ENCODE measurements around the gene CRACDL. TPM values are rescaled to one million over a fixed set of nuclear protein-coding genes. Genes with fewer than 3 reads are reported as not detected.

Gene CRACDL
- total RNA-seq, 1 donor: 1.6 TPM

GRCh38 chr2:98935111-98935770 lies 784 bp downstream of the CRACDL start:
- Histone ChIP-seq H3K27me3 (ENCODE audit: insufficient read depth, low read length) (peaks cover 45% of the 10 kb centered on the region), H3K4me3 (ENCODE audit: low read length) (no peak overlapping the region), H3K4me1 (ENCODE audit: insufficient read depth, low read length) (peaks cover 9% of the 10 kb centered on the region), H3K9me3 (ENCODE audit: low read depth, low read length) (no peaks in the 10 kb centered on the region)

- H3K27me3 ChIP-seq (ENCODE audit: insufficient read depth, low read length): peaks cover 27% of the 10 kb centered on the region
- H3K4me1 ChIP-seq (ENCODE audit: insufficient read depth, low read length): peaks cover 9% of the 10 kb centered on the region
- H3K4me3 ChIP-seq (ENCODE audit: low read length): no peak overlapping the region
- H3K9me3 ChIP-seq (ENCODE audit: low read depth, low read length): no peaks in the 10 kb centered on the region
Observed at GRCh38 chr2:98932778-98933343, 3.2 kb downstream of the CRACDL start.

DNA sequence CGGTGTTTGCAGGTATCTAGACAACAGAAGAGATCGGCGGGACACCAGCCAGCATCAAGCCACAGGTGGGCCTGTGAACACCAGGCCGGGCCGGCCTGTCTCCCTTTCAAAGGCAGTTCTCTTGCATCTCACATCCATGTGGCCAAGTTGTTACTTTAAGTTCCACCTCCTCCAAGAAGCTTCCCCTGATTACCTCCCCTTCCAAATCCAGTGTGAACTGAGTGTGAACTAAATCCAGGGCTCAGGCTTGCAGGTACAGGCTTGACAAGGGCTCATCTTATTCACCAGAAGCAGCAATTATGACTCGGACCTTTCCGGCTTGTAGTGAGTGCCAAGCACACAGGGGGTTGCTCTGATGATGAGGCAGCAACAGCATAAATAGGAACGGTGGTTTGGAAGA lies 3.9 kb downstream of the CRACDL start:
- peaks cover 7% of the 10 kb centered on the region for H3K4me1 ChIP-seq (ENCODE audit: insufficient read depth, low read length)
- no peaks in the 10 kb centered on the region for H3K9me3 ChIP-seq (ENCODE audit: low read depth, low read length)
- H3K27me3 ChIP-seq (ENCODE audit: insufficient read depth, low read length): peaks cover 20% of the 10 kb centered on the region
- no peak overlapping the region for H3K4me3 ChIP-seq (ENCODE audit: low read length)

DNA sequence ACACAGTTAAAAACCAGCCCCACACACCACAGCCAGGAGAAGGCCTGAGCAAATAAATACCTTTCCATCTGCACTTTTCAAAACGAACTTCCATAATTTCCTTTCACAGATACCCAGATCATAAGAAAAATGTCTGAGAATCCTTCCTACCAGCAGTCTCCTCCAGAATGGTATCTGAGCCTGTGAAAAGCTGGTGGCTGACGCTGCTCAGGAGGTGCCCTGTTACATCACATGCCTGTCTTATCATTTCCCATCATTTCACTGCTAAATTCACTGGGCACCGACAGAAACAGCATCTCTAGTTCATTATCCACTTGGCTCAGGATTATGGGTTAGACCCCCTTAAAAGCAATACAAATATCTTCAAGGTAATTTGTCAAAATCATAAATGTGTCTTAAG lies 4.4 kb downstream of the CRACDL start:
- Histone ChIP-seq H3K4me3 (ENCODE audit: low read length) (no peak overlapping the region), H3K4me1 (ENCODE audit: insufficient read depth, low read length) (peaks cover 2% of the 10 kb centered on the region), H3K27me3 (ENCODE audit: insufficient read depth, low read length) (peaks cover 14% of the 10 kb centered on the region), H3K9me3 (ENCODE audit: low read depth, low read length) (no peaks in the 10 kb centered on the region)

DNA sequence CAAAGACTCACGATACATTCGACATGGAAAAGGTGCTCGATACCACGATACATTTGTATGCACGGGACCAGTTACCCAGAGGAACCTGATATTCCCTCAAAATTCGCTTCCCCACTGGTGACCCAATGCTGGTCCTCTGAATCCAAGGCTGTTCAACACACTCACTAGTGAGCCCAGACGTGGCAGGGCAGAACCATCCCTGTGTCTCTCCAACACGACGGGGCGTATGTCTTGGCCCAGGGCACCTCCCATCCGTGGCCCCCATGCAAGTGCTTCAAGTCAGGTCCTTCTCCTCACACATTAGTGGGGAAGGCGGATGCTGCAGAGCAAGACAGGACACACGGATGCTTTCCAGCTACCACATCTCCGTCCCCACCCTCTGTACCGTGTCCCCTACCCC lies 6.1 kb downstream of the CRACDL start:
- Histone ChIP-seq H3K9me3 (ENCODE audit: low read depth, low read length) (no peaks in the 10 kb centered on the region), H3K4me1 (ENCODE audit: insufficient read depth, low read length) (no peaks in the 10 kb centered on the region), H3K4me3 (ENCODE audit: low read length) (no peak overlapping the region), H3K27me3 (ENCODE audit: insufficient read depth, low read length) (peaks cover 6% of the 10 kb centered on the region)

DNA sequence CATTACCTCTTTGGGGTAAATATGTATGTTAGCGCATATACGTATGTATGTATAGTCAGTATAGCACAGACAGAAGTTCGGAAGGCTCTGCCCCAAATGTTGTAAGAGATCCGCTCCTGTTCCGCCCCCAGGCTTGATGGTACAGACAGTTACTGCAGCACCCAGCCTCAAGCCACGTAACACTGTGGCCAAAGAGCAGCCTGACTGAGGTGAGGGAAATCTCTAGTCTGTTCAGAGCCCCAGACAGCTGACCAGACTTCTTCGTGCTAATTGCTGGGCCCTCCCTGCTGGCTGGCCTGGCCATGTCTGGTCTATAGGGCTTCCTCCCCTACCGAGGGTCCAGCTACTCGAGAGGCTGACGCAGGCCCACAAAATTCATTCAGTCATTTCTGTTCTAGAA lies 7.8 kb downstream of the CRACDL start:
- H3K27me3 ChIP-seq (ENCODE audit: insufficient read depth, low read length): no peaks in the 10 kb centered on the region
- H3K9me3 ChIP-seq (ENCODE audit: low read depth, low read length): no peaks in the 10 kb centered on the region
- no peak overlapping the region for H3K4me3 ChIP-seq (ENCODE audit: low read length)
- no peaks in the 10 kb centered on the region for H3K4me1 ChIP-seq (ENCODE audit: insufficient read depth, low read length)

DNA sequence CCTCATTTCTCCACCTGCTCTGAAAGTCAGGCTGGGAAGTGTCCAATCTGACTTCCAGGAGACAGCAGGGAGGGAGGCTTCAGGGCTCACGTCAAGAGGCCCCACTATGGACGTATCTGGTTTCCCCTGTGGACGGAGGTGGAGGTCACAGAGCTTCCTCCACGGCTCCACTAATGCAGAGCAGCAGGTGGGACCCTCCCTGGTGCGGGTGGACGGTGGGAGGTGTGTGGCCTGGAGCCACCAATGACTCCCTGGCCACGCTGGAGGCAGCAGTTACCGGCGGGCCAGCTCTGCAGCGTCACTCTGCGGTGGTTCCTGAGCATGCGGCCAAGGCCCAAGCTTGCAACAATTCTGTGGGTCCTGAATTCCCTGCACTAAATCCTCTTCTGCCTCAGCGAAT lies 9.0 kb downstream of the CRACDL start:
- Histone ChIP-seq H3K9me3 (ENCODE audit: low read depth, low read length) (no peaks in the 10 kb centered on the region), H3K27me3 (ENCODE audit: insufficient read depth, low read length) (no peaks in the 10 kb centered on the region), H3K4me3 (ENCODE audit: low read length) (no peak overlapping the region), H3K4me1 (ENCODE audit: insufficient read depth, low read length) (no peaks in the 10 kb centered on the region)

GRCh38 chr2:98926601-98927000 lies 9.4 kb downstream of the CRACDL start:
- no peaks in the 10 kb centered on the region for H3K4me1 ChIP-seq (ENCODE audit: insufficient read depth, low read length)
- no peak overlapping the region for H3K4me3 ChIP-seq (ENCODE audit: low read length)
- H3K27me3 ChIP-seq (ENCODE audit: insufficient read depth, low read length): no peaks in the 10 kb centered on the region
- no peaks in the 10 kb centered on the region for H3K9me3 ChIP-seq (ENCODE audit: low read depth, low read length)

GRCh38 chr2:98924910-98925309 lies 11.1 kb downstream of the CRACDL start:
- H3K9me3 ChIP-seq (ENCODE audit: low read depth, low read length): no peaks in the 10 kb centered on the region
- no peaks in the 10 kb centered on the region for H3K4me1 ChIP-seq (ENCODE audit: insufficient read depth, low read length)
- H3K27me3 ChIP-seq (ENCODE audit: insufficient read depth, low read length): no peaks in the 10 kb centered on the region
- no peak overlapping the region for H3K4me3 ChIP-seq (ENCODE audit: low read length)

- no peaks in the 10 kb centered on the region for H3K9me3 ChIP-seq (ENCODE audit: low read depth, low read length)
- no peaks in the 10 kb centered on the region for H3K27me3 ChIP-seq (ENCODE audit: insufficient read depth, low read length)
- H3K4me1 ChIP-seq (ENCODE audit: insufficient read depth, low read length): no peaks in the 10 kb centered on the region
- no peak overlapping the region for H3K4me3 ChIP-seq (ENCODE audit: low read length)
Observed at GRCh38 chr2:98924038-98924830, 11.8 kb downstream of the CRACDL start.

GRCh38 chr2:98923244-98923940 lies 12.6 kb downstream of the CRACDL start:
- H3K4me3 ChIP-seq (ENCODE audit: low read length): no peak overlapping the region

GRCh38 chr2:98921062-98921461 lies 15.0 kb downstream of the CRACDL start:
- no peaks in the 10 kb centered on the region for H3K27me3 ChIP-seq (ENCODE audit: insufficient read depth, low read length)
- H3K4me3 ChIP-seq (ENCODE audit: low read length): no peak overlapping the region
- no peaks in the 10 kb centered on the region for H3K9me3 ChIP-seq (ENCODE audit: low read depth, low read length)
- H3K4me1 ChIP-seq (ENCODE audit: insufficient read depth, low read length): no peaks in the 10 kb centered on the region

More at GRCh38 chr2:98923244-98923940, 12.6 kb downstream of the CRACDL start:
- Histone ChIP-seq H3K9me3 (ENCODE audit: low read depth, low read length) (no peaks in the 10 kb centered on the region), H3K27me3 (ENCODE audit: insufficient read depth, low read length) (no peaks in the 10 kb centered on the region), H3K4me1 (ENCODE audit: insufficient read depth, low read length) (no peaks in the 10 kb centered on the region)

- H3K4me1 ChIP-seq (ENCODE audit: insufficient read depth, low read length): no peaks in the 10 kb centered on the region
- H3K4me3 ChIP-seq (ENCODE audit: low read length): no peak overlapping the region
- no peaks in the 10 kb centered on the region for H3K27me3 ChIP-seq (ENCODE audit: insufficient read depth, low read length)
- no peaks in the 10 kb centered on the region for H3K9me3 ChIP-seq (ENCODE audit: low read depth, low read length)
Observed at GRCh38 chr2:98917031-98917471, 19.0 kb downstream of the CRACDL start.

DNA sequence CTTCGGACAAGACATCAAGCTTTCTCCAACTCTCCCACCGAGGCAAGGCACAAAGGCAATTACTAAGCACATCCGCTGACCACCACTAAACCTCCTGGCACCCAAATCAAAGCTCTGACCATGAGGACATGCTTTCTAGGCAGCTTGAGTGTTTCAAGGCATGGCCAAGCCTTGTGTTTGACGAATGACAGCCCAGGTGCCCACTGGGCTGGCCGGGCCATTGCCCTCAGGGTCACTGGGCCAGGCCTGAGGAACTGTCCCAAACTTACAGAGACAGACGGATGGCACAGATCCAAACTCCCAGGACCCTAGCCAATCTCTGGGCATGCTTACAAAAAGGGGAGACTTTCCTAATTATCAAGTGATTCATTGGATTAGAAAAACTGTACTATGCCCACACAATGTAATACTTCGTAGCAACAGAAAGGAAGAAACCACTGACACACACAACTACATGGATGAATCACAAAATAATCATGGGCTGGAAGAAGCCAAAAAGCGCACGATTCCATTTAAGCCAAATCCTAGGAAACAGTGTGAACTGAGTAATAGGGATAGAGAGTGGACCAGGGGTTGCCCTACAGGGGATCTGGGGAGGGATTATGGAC lies 20.2 kb downstream of the CRACDL start:
- Histone ChIP-seq H3K27me3 (ENCODE audit: insufficient read depth, low read length) (no peaks in the 10 kb centered on the region), H3K4me3 (ENCODE audit: low read length) (no peak overlapping the region), H3K9me3 (ENCODE audit: low read depth, low read length) (no peaks in the 10 kb centered on the region), H3K4me1 (ENCODE audit: insufficient read depth, low read length) (no peaks in the 10 kb centered on the region)

Measured in mononuclear cell (primary cell).